IPS DF 6.9 (cell line): ENCODE results near the gene GLI3.

Experiments
- DNase-seq: peaks from one replicate; pipeline ENCODE4 v3.0.0-alpha.2; 2013; ENCODE audit warnings: low read depth, low spot score
- H3K27ac ChIP-seq: one replicate; pipeline ENCODE4 v1.5.1; 2013; ENCODE audit warnings: low read length, control low read depth
- H3K27me3 ChIP-seq: 2 replicates; pipeline ENCODE4 v1.6.1; 2013; ENCODE audit warnings: mild to moderate bottlenecking, low read length; ENCODE audit not compliant: control insufficient read depth, insufficient read depth
- H3K36me3 ChIP-seq: 2 replicates; pipeline ENCODE4 v1.6.1; 2013; ENCODE audit warnings: low read length; ENCODE audit not compliant: control insufficient read depth, insufficient read depth
- H3K4me1 ChIP-seq: 2 replicates; pipeline ENCODE4 v1.6.1; 2013; ENCODE audit warnings: low read length; ENCODE audit not compliant: control insufficient read depth, insufficient read depth
- H3K4me3 ChIP-seq: 2 replicates; pipeline ENCODE4 v1.5.1; 2013; ENCODE audit warnings: mild to moderate bottlenecking, low read length
- H3K9me3 ChIP-seq: 2 replicates; pipeline ENCODE4 v1.6.1; 2013; ENCODE audit warnings: low read length, inconsistent platforms; ENCODE audit not compliant: control insufficient read depth, insufficient read depth
- WGBS: extraction: QIAGEN DNeasy Blood & Tissue Kit; methylation state at CpG from one replicate; pipeline ENCODE4 v1.1.7; 2013; ENCODE audit warnings: mixed read lengths, missing lambda C conversion rate; ENCODE audit not compliant: insufficient read length, insufficient coverage; 5-methylcytosine and 5-hydroxymethylcytosine counted together

GLI3 gene

DNA sequence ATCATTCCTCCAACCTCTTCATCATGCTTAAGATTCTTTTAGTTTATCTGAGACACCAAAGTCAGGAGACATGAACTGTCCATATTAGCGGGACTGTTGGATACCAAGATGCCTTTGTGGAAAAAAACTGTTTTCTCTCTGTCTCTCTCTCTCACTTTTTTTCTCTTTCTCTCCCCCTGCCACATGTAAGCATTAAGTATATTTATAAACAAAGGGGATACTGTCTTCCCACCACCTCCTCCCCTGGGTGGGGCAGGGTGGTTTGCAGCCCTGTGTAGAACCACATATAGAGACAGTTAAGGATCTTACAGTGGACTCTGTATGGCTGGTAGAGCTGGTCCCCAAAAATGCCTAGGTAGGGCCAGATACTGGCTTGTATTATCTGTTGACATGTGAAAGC is 101.3 kb downstream of the GLI3 start:
- no peak overlapping the region for H3K27ac ChIP-seq
- no CpG with 5 or more reads among the region's 1 CpG for WGBS
- no peaks in the 10 kb centered on the region for H3K36me3 ChIP-seq
- no peak overlapping the region for H3K4me3 ChIP-seq
- no peak for DNase-seq
- no peaks in the 10 kb centered on the region for H3K9me3 ChIP-seq
- H3K4me1 ChIP-seq, result no peaks in the 10 kb centered on the region
- H3K27me3 ChIP-seq, result no peaks in the 10 kb centered on the region

DNA sequence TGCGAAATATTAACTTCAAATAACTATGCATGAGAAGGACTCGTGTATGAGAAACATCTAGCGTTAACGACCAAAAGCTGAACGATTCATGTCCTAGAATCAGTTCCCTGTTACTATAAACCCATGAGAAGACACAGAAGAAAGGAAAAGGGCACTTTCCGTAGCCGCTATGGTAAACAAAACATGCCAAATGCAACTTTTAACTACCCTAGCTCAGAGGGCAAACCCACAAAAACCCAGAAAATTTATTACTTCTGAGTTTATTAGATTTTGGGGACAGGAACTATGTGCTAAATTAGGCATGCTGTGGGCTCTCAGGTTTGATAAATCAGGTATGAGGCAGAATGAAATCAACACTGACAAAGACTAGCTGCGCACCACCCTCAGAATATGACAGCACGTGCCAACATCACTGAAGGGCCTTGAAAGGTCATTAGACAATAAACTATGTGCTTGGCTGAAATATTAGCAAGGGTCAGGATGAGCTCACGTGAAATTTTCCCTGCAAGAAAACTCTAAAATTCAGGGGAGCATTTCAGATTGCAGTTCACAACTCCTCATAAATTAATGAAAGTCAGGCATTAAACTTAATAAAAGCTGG is 102.6 kb downstream of the GLI3 start:
- Histone ChIP-seq H3K4me1 (no peaks in the 10 kb centered on the region), H3K27me3 (no peaks in the 10 kb centered on the region), H3K36me3 (no peaks in the 10 kb centered on the region), H3K9me3 (no peaks in the 10 kb centered on the region), H3K4me3 (no peak overlapping the region), H3K27ac (no peak overlapping the region)
- no peak for DNase-seq
- WGBS, result no CpG with 5 or more reads among the region's 10 CpGs

DNA sequence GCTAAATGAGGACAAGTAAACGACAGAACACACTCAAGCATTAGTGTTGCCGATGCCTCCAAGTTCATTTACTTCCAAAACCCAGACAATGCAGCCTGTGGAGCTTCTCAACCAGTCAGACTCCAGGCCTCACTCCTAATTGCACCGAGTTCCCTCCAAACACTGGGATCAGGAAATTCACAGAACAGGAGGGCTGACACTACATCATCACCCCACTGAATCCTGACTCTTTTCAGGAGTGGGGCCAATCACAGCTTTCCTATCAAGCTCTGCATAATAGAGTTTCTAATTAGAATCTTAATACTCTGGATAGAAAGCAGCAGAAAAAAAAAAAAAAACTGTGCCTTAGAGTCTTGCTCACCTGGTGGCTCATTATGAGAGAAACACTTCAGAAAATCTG is 103.7 kb downstream of the GLI3 start:
- H3K27ac ChIP-seq, result no peak overlapping the region
- no peak for DNase-seq
- no CpG with 5 or more reads among the region's 3 CpGs for WGBS
- H3K27me3 ChIP-seq, result no peaks in the 10 kb centered on the region
- H3K36me3 ChIP-seq, result no peaks in the 10 kb centered on the region
- H3K9me3 ChIP-seq, result no peaks in the 10 kb centered on the region
- H3K4me1 ChIP-seq, result no peaks in the 10 kb centered on the region
- no peak overlapping the region for H3K4me3 ChIP-seq

DNA sequence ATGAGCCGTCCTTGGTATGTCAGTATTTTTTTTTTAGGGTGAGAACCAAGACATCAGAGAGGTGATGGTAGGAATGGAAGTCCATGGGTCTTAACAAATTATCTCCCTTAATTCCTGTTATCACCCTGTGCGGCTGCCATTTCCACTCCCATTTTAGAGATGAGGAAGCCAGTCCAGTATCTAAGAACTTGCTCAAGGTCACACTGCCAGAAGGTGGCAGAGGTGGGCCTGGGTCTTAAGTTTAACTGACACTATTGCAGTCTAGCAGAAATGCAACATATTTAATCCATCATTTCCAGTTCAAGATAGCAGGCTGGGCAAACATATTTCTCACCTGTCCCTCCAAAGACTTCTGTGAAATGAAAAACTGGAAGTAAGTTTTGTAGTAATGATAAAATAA is 108.3 kb downstream of the GLI3 start:
- Histone ChIP-seq H3K9me3 (no peaks in the 10 kb centered on the region), H3K4me1 (no peaks in the 10 kb centered on the region), H3K27me3 (no peaks in the 10 kb centered on the region), H3K27ac (no peak overlapping the region), H3K4me3 (no peak overlapping the region), H3K36me3 (no peaks in the 10 kb centered on the region)
- no CpG with 5 or more reads among the region's 2 CpGs for WGBS
- DNase-seq, result no peak

DNA sequence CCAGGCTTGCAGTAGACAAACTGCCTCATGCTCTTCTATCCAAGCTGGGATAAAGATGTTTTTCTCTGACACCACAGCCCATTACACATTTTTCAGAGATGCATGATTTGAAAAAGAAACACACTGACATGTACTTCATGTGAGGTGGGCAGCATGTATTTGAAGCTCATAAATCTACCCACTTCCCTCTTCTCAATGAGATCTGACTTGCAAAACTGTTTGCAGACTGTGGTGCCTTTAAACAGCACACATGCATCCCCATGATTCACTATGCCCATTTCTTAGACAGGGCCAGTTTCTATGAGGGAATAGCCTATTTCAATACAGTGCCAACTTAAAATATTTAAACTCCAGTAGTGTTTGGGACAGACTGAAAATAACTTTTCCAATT is 109.8 kb downstream of the GLI3 start:
- Histone ChIP-seq H3K9me3 (no peaks in the 10 kb centered on the region), H3K27me3 (no peaks in the 10 kb centered on the region), H3K36me3 (no peaks in the 10 kb centered on the region), H3K27ac (no peak overlapping the region), H3K4me3 (no peak overlapping the region), H3K4me1 (no peaks in the 10 kb centered on the region)
- no peak for DNase-seq

DNA sequence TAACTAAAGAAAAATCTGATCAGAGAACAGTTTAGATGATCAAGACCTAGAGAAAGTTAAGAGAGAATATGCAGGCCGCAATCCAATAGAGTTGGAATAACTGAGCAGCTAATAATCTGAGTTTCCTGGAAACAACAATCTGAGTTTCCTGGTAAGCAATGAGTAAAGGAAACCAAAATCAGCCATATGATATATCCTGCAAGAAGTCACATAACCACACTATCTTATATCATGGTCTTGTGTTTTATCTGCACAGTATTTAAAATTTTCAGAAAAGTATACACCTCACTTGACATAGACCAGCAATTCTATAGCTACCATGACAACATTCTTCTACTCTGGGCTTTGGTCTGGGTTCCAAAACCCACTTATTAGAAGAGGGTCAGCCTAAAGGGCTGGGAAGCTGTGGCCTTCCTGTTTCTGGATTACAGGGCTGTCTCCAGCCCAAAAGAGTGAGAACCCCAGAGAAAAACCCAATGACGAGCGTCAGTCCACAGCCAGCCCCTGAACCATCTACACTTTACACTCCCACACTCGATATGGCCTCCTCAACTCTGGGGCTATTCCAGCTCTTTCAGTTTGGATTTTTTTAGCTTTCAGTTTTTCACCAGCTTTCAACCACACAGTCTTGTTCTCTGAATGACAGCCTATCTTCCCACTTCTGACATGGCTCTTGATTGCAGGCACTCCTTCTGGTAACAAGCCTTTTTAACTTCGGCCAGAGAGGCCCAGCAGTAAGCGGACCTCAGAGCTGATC is 110.4 kb downstream of the GLI3 start:
- WGBS, result no CpG with 5 or more reads among the region's 6 CpGs
- no peaks in the 10 kb centered on the region for H3K36me3 ChIP-seq

DNA sequence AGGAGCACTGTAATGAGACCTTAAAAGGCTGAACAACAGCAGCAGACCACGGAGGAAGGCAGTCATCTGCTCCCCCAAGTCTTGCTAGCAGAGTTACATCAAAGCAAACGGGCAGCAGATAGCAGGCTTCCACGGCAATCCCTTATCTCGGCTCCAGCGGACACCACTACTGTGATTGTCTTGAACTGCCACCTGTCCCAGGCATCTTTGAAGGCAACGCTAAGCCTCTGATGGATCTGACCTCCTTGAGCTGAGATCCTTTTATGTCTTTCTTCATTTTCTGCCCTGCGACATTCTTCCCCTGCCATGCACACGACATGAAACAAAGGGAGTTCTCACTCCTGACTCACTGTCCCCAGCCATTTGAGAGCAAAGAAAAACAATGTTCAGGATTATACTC is 111.7 kb downstream of the GLI3 start:
- H3K4me1 ChIP-seq, result no peaks in the 10 kb centered on the region

More for the DNA sequence above, 110.4 kb downstream of the GLI3 start:
- DNase-seq, result no peak
- Histone ChIP-seq H3K9me3 (no peaks in the 10 kb centered on the region), H3K4me3 (no peak overlapping the region), H3K4me1 (no peaks in the 10 kb centered on the region), H3K27ac (no peak overlapping the region), H3K27me3 (no peaks in the 10 kb centered on the region)

DNA sequence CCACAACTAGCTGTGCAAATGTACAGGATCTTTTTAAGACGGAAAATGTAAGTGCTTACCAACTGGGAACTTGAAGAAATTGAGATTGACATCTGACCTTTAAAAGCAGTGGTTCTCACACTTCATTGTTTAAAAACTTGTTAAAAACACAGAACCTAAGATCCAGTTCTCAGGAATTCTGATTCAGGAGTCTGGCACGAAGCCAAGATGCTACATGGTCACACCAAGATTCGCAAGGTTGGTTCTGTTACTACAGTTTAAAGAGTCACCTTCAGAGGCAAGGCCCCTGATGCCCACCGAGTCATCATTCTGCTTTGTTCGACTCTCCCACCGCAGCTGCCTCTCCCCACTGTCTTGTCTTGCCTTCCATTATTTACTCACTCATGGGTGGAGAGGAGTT is 113.3 kb downstream of the GLI3 start:
- H3K27me3 ChIP-seq, result no peaks in the 10 kb centered on the region
- no peaks in the 10 kb centered on the region for H3K4me1 ChIP-seq
- no peaks in the 10 kb centered on the region for H3K9me3 ChIP-seq
- no peaks in the 10 kb centered on the region for H3K36me3 ChIP-seq
- H3K27ac ChIP-seq, result no peak overlapping the region
- DNase-seq, result no peak
- no CpG with 5 or more reads among the region's 6 CpGs for WGBS
- no peak overlapping the region for H3K4me3 ChIP-seq

More for the DNA sequence above, 111.7 kb downstream of the GLI3 start:
- Histone ChIP-seq H3K27me3 (no peaks in the 10 kb centered on the region), H3K9me3 (no peaks in the 10 kb centered on the region), H3K27ac (no peak overlapping the region), H3K4me3 (no peak overlapping the region), H3K36me3 (no peaks in the 10 kb centered on the region)
- no peak for DNase-seq
- no CpG with 5 or more reads among the region's 8 CpGs for WGBS

DNA sequence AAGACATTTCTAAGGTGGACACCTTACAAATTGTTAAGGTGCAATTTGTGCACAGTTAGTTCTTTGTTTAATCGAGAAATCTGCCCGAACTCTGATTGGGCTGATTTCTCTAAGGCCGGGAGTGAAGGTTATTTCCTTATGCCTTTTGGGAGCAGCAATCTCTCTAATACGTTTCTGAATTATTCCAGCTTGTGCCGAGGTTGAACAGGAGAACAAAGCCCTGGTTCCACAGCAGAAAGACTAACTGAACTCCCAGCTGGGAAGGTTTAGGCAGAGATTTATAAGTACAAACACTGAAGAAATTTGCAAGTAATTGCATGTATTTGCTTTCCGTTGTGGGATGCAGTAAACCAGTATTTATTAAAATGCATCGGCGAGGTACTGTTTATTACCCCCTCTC is 116.8 kb downstream of the GLI3 start:
- Histone ChIP-seq H3K4me3 (no peak overlapping the region), H3K36me3 (no peaks in the 10 kb centered on the region), H3K9me3 (no peaks in the 10 kb centered on the region), H3K27ac (no peak overlapping the region), H3K27me3 (no peaks in the 10 kb centered on the region), H3K4me1 (no peaks in the 10 kb centered on the region; the same call in 1 of the 2 replicates)
- no peak for DNase-seq
- no CpG with 5 or more reads among the region's 8 CpGs for WGBS

DNA sequence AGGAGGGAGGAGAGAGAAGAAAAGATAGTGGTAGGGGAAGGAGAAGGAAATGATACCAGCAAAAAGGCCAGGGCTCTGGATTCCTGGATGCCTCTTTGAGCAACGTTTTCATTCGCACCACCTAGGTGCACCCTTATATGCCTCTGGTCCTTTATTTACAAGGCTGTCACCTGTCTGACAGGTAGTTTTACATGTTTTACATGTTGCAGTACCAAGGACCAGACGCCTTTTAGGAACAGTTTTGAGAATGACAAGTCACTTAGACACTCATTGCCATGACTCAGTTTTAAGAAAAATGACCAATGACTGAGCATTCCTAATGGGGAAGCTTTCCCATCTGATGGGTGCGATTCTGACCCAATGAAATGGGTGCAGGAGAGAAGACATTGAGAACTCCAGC is 119.8 kb downstream of the GLI3 start:
- no CpG with 5 or more reads among the region's 4 CpGs for WGBS

DNA sequence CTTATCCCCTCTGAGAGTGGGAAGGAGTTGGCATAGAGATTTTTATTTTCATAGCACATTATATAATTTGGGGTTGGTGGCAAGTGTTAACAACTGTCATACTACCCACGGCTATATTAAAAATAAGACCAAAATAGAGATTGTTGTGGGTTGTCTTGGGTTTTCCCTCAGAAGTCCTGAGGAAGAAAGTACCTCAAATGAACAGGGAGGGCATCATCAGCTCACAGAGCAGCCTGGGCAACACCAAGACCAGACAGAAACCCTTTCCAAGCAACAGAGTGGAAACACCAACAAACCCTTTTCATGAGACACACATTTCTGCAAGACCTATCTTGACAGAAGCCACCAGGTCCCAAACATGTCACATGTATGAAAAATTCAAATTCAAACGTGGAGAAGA is 121.2 kb downstream of the GLI3 start:
- Histone ChIP-seq H3K27me3 (no peaks in the 10 kb centered on the region), H3K27ac (no peak overlapping the region), H3K36me3 (no peaks in the 10 kb centered on the region), H3K9me3 (no peaks in the 10 kb centered on the region), H3K4me3 (no peak overlapping the region), H3K4me1 (no peaks in the 10 kb centered on the region; the same call in 1 of the 2 replicates)
- no peak for DNase-seq
- no CpG with 5 or more reads among the region's 2 CpGs for WGBS

More for the DNA sequence above, 119.8 kb downstream of the GLI3 start:
- Histone ChIP-seq H3K4me1 (no peaks in the 10 kb centered on the region; the same call in 1 of the 2 replicates), H3K9me3 (no peaks in the 10 kb centered on the region), H3K4me3 (no peak overlapping the region), H3K27me3 (no peaks in the 10 kb centered on the region), H3K36me3 (no peaks in the 10 kb centered on the region), H3K27ac (no peak overlapping the region)
- DNase-seq, result no peak
